ENCODE results near the gene ASB1.

Gene ASB1, protein sequence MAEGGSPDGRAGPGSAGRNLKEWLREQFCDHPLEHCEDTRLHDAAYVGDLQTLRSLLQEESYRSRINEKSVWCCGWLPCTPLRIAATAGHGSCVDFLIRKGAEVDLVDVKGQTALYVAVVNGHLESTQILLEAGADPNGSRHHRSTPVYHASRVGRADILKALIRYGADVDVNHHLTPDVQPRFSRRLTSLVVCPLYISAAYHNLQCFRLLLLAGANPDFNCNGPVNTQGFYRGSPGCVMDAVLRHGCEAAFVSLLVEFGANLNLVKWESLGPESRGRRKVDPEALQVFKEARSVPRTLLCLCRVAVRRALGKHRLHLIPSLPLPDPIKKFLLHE

DNA sequence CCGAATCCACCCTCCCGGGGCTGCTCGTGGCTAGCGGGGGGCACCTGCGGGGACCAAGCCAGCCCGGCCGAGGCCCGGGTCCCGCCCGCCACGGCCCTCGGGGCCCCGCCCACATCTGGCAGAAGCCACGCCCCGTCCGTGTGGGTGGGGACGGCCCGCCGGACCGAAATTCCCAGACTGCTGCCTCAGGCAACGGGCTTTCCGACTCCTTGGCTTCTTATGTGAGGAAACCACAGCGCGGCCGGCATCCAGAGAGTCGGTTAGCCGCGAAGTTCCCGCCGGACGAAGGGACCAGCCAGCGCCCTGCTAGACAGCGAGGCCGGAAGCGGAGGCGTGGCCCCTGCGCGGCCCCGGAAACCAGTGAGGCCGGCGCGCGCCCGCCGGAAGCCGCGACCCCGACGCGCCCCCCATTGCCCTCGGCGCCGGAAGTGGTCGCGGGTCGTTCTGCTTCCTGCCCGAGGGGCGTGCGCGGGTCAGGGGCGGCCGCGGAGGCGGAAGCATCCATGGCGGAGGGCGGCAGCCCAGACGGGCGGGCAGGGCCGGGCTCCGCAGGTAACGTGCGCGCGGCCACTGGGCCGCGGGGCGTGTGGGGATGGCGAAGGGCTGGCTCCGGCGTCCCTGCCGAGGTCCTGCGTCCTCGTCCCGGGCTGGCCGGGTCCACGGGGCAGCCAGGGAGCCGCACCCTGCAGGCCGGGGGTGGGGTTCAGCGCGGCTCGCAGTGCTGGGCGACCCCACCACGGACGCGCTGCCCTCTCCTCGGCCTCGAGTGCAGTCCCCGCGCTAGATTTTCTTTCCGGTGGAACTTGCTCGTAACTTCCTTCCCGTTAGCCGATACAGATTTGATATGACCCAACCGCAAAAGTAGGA, at the start of gene ASB1:
Gene ASB1 (plus strand): TSS at position 360 of the 867 bp plus-strand sequence. CDS start 144 bp downstream, at position 504.
- H3K27ac ChIP-seq = peak within 1 kb of the TSS; percentile 97
- TF ChIP-seq, protein P1, sequence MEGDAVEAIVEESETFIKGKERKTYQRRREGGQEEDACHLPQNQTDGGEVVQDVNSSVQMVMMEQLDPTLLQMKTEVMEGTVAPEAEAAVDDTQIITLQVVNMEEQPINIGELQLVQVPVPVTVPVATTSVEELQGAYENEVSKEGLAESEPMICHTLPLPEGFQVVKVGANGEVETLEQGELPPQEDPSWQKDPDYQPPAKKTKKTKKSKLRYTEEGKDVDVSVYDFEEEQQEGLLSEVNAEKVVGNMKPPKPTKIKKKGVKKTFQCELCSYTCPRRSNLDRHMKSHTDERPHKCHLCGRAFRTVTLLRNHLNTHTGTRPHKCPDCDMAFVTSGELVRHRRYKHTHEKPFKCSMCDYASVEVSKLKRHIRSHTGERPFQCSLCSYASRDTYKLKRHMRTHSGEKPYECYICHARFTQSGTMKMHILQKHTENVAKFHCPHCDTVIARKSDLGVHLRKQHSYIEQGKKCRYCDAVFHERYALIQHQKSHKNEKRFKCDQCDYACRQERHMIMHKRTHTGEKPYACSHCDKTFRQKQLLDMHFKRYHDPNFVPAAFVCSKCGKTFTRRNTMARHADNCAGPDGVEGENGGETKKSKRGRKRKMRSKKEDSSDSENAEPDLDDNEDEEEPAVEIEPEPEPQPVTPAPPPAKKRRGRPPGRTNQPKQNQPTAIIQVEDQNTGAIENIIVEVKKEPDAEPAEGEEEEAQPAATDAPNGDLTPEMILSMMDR (IDR thresholded peaks at IDR 0.05) = no peak
- no peak for TF ChIP-seq ZFX (IDR thresholded peaks at IDR 0.05; ENCODE audit: borderline replicate concordance)

DNA sequence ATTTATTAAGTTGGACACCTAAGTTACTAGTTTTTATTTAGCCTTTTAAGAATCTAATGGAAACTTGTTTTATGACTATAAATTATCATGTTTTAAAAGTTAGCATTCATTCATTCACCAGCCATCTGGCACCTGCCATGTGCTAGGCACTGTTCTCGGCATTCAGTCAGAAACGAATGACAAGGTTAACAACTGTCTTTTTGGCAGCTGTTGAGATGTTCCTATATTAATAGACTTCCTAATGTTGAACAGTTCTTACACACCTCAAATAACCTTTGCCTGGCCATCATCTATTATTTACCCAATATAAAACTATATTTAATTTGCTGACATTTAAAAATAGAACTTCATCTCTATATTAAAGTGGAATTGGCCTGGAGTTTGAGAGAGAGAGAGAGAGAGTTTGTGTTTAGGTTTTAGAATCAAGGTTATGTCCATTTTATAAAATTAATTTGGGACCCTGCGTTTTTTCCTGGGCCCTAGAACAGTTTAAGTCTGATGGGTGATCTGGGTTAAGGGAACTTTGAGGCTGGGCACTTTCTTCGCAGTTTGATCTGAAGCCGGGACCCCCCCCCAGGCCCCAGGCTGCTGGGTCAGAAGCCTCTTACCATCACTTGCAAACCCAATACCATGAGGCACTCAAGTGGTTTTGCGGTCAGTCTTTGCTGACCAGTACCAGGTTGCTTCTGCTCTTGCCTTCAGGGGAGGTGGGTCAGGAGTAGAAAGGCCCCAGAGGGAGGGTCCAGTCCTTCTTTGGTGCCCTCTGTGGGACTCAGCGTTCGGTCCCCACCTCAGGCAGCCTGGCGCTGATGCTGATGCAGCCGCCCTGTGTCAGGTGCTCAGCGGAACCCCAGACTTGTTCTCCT, 48.3 kb upstream of the ASB1 start:
- H3K27ac ChIP-seq = no peak overlapping the region
- TF ChIP-seq, protein P1 (IDR thresholded peaks at IDR 0.05) = no peak
- no peak for TF ChIP-seq ZFX (IDR thresholded peaks at IDR 0.05; ENCODE audit: borderline replicate concordance)

DNA sequence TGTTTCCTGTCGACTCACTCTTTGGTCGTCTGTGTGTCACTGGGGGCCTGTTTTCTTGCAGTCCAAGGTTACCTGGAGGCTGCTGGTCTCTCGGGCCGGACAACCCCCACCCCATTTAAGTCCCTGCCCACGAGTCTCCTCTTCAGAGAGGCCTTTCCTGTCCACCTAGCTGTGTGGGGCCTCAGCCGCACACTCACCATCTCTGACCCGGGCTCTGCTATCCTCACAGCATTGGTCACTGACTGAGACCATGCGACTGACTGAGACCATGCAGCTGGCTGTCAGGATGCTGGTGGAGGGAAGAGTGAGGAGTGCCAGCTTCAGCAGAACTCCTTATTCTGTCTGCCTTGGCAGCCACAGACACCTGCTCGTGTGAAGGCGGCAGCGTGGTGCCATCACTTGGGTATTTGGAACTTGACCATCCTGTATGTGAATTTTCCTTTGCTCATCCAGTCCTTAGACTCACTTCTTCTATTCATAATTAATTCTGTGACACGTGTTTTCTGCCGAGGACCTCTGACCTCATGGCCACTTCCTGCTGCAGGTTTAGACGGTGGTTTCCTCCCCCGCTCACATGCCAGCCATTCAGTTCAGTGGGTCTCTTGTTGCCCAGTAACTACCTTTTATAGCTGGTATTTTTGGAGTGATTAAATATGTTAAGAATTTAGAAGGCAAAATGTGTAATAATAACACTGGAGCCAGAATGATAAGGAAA, 47.5 kb upstream of the ASB1 start:
- no peak overlapping the region for H3K27ac ChIP-seq
- no peak for TF ChIP-seq ZFX (IDR thresholded peaks at IDR 0.05; ENCODE audit: borderline replicate concordance)
- TF ChIP-seq, protein P1 (IDR thresholded peaks at IDR 0.05) = no peak

DNA sequence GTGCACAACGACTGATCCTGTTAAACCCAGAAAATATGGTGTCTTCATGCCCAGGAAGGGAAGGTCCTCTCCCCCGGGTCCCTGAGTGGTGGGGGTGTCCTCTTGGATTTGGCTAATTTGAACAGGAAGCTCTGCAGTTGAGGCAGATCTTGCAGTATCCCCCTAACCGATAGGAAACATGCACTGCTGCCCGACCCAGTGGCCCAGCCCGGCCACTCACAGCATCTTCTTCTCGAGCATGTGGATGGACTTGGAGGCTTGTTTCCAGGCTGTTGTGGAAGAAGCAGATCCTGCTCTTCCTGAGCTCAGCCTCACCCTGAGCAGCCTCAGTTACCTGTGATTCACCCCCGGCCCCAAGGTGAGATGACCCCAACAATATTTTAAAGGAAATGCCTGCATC, 46.4 kb upstream of the ASB1 start:
- no peak overlapping the region for H3K27ac ChIP-seq
- no peak for TF ChIP-seq ZFX (IDR thresholded peaks at IDR 0.05; ENCODE audit: borderline replicate concordance)
- TF ChIP-seq, protein P1 (IDR thresholded peaks at IDR 0.05) = no peak

DNA sequence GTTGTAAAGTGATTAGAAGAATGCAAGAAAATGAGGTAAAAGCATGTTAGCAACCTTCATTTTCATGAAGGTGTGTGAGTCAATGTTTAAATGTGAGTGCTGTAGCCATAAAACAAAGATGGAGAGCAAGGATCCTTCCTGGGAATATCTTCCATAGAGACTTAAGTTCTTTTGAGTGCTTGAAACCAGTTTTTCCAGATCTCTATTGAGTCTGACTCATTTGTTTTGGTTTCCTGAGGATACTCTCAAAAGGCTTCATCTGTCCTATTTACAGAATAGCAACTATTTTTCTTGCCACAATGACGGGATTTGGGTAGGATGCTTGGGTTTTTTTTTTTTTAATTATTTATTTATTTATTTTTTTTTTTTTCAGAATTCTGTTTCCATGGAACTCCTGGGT, 45.9 kb upstream of the ASB1 start:
- no peak overlapping the region for H3K27ac ChIP-seq
- TF ChIP-seq, protein P1 (IDR thresholded peaks at IDR 0.05) = no peak
- no peak for TF ChIP-seq ZFX (IDR thresholded peaks at IDR 0.05; ENCODE audit: borderline replicate concordance)

DNA sequence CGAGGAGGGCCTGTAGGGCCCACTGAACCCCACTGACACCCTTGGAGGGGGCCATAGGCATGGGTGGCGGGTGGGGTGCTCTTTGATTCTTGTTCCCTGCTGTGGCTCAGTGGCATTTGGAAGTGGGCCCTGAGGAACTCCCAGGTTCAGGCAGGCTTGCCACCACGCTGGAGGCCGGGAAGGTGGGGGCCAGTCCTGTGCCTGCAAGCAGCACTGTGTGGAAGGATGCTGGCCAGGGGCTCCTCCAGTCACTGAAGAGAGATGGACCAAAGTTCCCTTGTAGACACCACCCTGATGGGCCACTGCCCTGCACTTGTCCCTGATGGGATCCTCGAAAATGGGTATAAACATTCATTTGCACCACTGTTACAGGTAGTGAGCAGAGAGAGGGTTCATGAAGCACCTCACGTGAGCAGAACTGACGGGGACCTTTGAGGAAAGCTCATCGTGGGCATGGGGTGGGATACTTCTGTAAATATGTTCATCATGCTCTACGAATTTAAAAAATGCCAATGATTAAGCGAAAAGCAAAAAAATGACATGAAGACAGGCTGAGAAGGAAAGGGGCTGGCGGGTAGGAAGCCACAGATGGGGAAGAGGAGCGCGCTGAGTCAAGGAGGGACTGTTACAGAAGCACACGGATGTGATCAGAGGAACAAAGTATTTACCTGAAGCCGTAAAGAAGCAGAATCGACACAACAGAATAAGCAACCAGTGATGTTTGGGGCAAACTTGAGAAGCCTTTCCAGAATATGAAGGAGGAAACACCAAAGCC, 45.2 kb upstream of the ASB1 start:
- TF ChIP-seq ZFX (IDR thresholded peaks at IDR 0.05; ENCODE audit: borderline replicate concordance) = no peak
- TF ChIP-seq, protein P1 (IDR thresholded peaks at IDR 0.05) = no peak
- H3K27ac ChIP-seq = no peak overlapping the region
